Uterus (tissue), 4 donors: Measurements from ENCODE around the gene PCNP. TPM values are rescaled to one million over a fixed set of nuclear protein-coding genes. Genes with fewer than 3 reads are reported as not detected.

Experiments
- DNase-seq, 2 donors: peaks; one replicate each; pipeline ENCODE4 v3.0.0-alpha.2; 2019 to 2020
- H3K27ac ChIP-seq, 2 donors: fragments of 200-600 bp; sonication (generic); 1 replicate in 1 of 2; 2 replicates in 1 of 2; pipeline ENCODE4 v1.5.1; 2016 to 2018
- H3K27me3 ChIP-seq, 2 donors: fragments of 200-600 bp; sonication (generic); one replicate each; pipeline ENCODE4 v1.5.1; 2018 to 2019; ENCODE audit warnings: control low read depth in 1 of 2
- H3K36me3 ChIP-seq, 2 donors: fragments of 200-600 bp; sonication (generic); one replicate each; pipeline ENCODE4 v1.5.1; 2019; ENCODE audit warnings: control low read depth in 1 of 2
- H3K4me1 ChIP-seq, 2 donors: fragments of 200-600 bp; sonication (generic); one replicate each; pipeline ENCODE4 v1.5.1; 2018 to 2019; ENCODE audit warnings: control low read depth in 1 of 2
- H3K4me3 ChIP-seq, 2 donors: fragments of 200-600 bp; sonication (generic); 1 replicate in 1 of 2; 2 replicates in 1 of 2; pipeline ENCODE4 v1.5.1; 2018 to 2019; ENCODE audit warnings: mild to moderate bottlenecking in 1 of 2
- H3K9me3 ChIP-seq, 2 donors: fragments of 200-600 bp; sonication (generic); one replicate each; pipeline ENCODE4 v1.5.1; 2019; ENCODE audit warnings: control low read depth in 1 of 2
- CTCF ChIP-seq, 4 experiments: fragments of 200-600 bp in 2 of 4; fragments of 450-650 bp in 2 of 4; sonication (generic) in 2 of 4; IDR thresholded peaks; one replicate each; pipeline ENCODE4 v1.5.1; 2016 to 2019; ENCODE audit warnings: antibody characterized with exemption in 4 of 4, mild to moderate bottlenecking in 2 of 4, moderate library complexity in 1 of 4
- POLR2A ChIP-seq, 2 donors: fragments of 450-650 bp; IDR thresholded peaks; one replicate each; pipeline ENCODE4 v1.6.1; 2016; ENCODE audit warnings: antibody characterized with exemption in 2 of 2, mild to moderate bottlenecking in 1 of 2, moderate library complexity in 1 of 2
- intact Hi-C: fragments of 100-400 bp; cut with DNase I; formaldehyde crosslinking; loops from one replicate; pipeline ENCODE4 v1.15.1; 2023; ENCODE audit warnings: low total_unique reads
- small RNA-seq: library from RNA; depleted of rRNA; stranded (forward); fragments of <200 nt; gene quantifications from one replicate; pipeline ENCODE3, GENCODE V24; 2016
- total RNA-seq, 4 donors: library from RNA; depleted of rRNA in 3 of 4; stranded (reverse); fragments of >200 nt in 3 of 4; gene quantifications; one replicate each; pipeline versions ENCODE4 v1.1.0 to v1.2.4, GENCODE V29; 2014 to 2023
- donor health status: DM: yes; HTN: yes; CAD: no.

The PCNP gene
- total RNA-seq, 4 donors from 2014 or later = 66.6 to 218 (median 203) TPM

- no peaks in the 10 kb centered on the region for H3K4me1 ChIP-seq
- DNase-seq = no peak
- no peak for TF ChIP-seq CTCF (IDR thresholded peaks at IDR 0.05)
- no peak for TF ChIP-seq POLR2A (IDR thresholded peaks at IDR 0.05)
These were observed 69.2 kb downstream of the PCNP start for GRCh38 chr3:101643009-101643844.

More at GRCh38 chr3:101643009-101643844, 69.2 kb downstream of the PCNP start:
- H3K36me3 ChIP-seq = no peaks in the 10 kb centered on the region
- H3K27ac ChIP-seq = no peak overlapping the region
- H3K9me3 ChIP-seq = no peaks in the 10 kb centered on the region
- intact Hi-C loops = no loop called here
- H3K4me3 ChIP-seq = no peak overlapping the region
- no peaks in the 10 kb centered on the region for H3K27me3 ChIP-seq

Small RNA genes lying within 50 kb of the gene (small RNA-seq; reads per million reads assigned to genes)
- gene RF00019 = not detected
- not detected for gene RNU6-1256P

Other genes starting within 250 kb of the PCNP start
- 100 to 1,000 TPM in 1 of 4 donors, 10 to 100 TPM in 3; 28.7 to 101 (median 41.1) TPM for gene SENP7, start 61.0 kb upstream of the PCNP start, total RNA-seq
- gene TRMT10C, start 12.3 kb upstream of the PCNP start, total RNA-seq = 10 to 100 TPM in 3 of 4 donors, 1 to 10 TPM in 1; 3.1 to 47.8 (median 16.7) TPM
- 10 to 100 TPM; 16.1 to 42.0 (median 25.7) TPM for gene ZBTB11, start 103.0 kb downstream of the PCNP start, total RNA-seq
- gene RPL24, start 112.5 kb downstream of the PCNP start, total RNA-seq = 1,000 to 10,000 TPM; 1,386 to 3,757 (median 1,892) TPM
- gene CEP97, start 150.4 kb downstream of the PCNP start, total RNA-seq = 10 to 100 TPM in 3 of 4 donors, 1 to 10 TPM in 1; 5.1 to 39.5 (median 17.0) TPM
- gene NXPE3, start 205.0 kb downstream of the PCNP start, total RNA-seq = 10 to 100 TPM in 2 of 4 donors, 1 to 10 TPM in 2; 3.1 to 26.0 (median 10.3) TPM